ENCODE results near the gene TEX261. TPM values are rescaled to one million over a fixed set of nuclear protein-coding genes. Genes with fewer than 3 reads are reported as not detected.
"Not testable (repeated sequence)": the region's sequence is repeated elsewhere in the genome, so short reads cannot be mapped to it uniquely, and the experiment has no call there.

The TEX261 gene
- total RNA-seq, 1 donor from 2014 or later: 44.7 TPM

DNA sequence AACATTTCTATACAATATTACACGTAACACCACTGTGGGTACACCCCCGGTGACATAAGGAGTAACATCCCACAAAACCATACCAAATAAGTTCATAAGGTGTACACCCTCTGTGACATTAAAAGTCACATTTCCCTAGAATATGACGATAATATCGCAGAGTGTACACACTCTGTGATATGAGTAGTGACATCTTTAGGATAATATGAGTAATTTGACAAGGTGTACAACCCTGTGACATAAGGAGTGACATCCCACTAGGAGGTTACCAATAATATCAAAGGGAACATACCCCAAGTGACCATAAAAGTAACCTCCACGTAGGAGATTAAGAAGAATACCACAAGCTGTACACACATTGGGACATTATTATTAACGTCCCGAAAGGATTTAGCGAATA, 24.0 kb upstream of the TEX261 start:
- no peak overlapping the region for H3K27ac Mint-ChIP-seq (ENCODE audit: unreplicated experiment)
- H3K27me3 ChIP-seq (ENCODE audit: insufficient read depth, low read length): no peaks in the 10 kb centered on the region
- no peak overlapping the region for H3K27ac ChIP-seq (ENCODE audit: low read depth, low read length)
- H3K9me3 Mint-ChIP-seq (ENCODE audit: unreplicated experiment): peaks cover 5% of the 10 kb centered on the region
- H3K4me3 Mint-ChIP-seq (ENCODE audit: unreplicated experiment): no peak overlapping the region
- no peaks in the 10 kb centered on the region for H3K9me3 ChIP-seq (ENCODE audit: insufficient read depth, low read depth, low read length)
- H3K36me3 Mint-ChIP-seq (ENCODE audit: low read depth, unreplicated experiment): peaks cover 2% of the 10 kb centered on the region
- no peaks in the 10 kb centered on the region for H4K20me1 ChIP-seq (ENCODE audit: insufficient read depth, low read length)
- FAIRE-seq: no peak
- no peak for TF ChIP-seq EZH2 (IDR thresholded peaks at IDR 0.05; ENCODE audit: insufficient read depth, low read length)
- DNase-seq (ENCODE audit: low read depth): no peak
- H3K4me1 Mint-ChIP-seq (ENCODE audit: low read depth, unreplicated experiment): peaks cover 2% of the 10 kb centered on the region
- H3K4me3 ChIP-seq (ENCODE audit: insufficient read depth, low read depth, low read length): no peak overlapping the region
- H3K36me3 ChIP-seq (ENCODE audit: insufficient read depth, low read length): no peaks in the 10 kb centered on the region
- no peaks in the 10 kb centered on the region for H3K79me2 ChIP-seq (ENCODE audit: insufficient read depth, low read length)
- peaks cover 22% of the 10 kb centered on the region for H3K27me3 Mint-ChIP-seq (ENCODE audit: low read depth, unreplicated experiment)
- no peaks in the 10 kb centered on the region for H3K4me1 ChIP-seq (ENCODE audit: insufficient read depth, low read length)
- H3K4me2 ChIP-seq (ENCODE audit: low read length): no peak overlapping the region
- H2AFZ ChIP-seq (ENCODE audit: low read depth, low read length): no peak overlapping the region
- no peak overlapping the region for H3K9ac ChIP-seq (ENCODE audit: low read length)

GRCh38 chr2:71011786-71012185, 17.1 kb upstream of the TEX261 start:
- peaks cover 27% of the 10 kb centered on the region for H3K27me3 Mint-ChIP-seq (ENCODE audit: low read depth, unreplicated experiment)
- not testable (repeated sequence) for H3K36me3 Mint-ChIP-seq (ENCODE audit: low read depth, unreplicated experiment); H3K27ac ChIP-seq (ENCODE audit: low read depth, low read length)

DNA sequence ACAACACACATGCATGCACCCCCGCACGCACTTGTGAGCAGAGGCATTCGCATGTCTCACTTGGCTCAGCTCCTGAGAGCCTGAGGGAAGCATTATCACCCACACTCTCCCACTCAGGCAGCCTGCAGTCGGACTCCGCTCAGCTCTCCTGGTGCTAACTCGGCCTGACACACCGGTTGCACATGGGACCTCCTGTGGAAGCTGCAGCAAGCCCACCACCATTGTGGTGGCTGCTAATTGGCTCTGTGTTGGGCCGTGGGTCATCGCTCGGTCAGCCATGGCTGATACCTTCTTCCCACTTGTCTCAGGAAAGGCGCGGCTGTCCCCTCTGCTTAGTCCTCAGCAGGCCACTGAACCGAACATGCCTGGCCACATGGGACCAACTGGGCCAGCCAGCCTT, 13.7 kb upstream of the TEX261 start:
- H3K9ac ChIP-seq (ENCODE audit: low read length): no peak overlapping the region
- H3K4me1 Mint-ChIP-seq (ENCODE audit: low read depth, unreplicated experiment): peaks cover 6% of the 10 kb centered on the region
- no peak overlapping the region for H3K4me3 ChIP-seq (ENCODE audit: insufficient read depth, low read depth, low read length)
- no peaks in the 10 kb centered on the region for H4K20me1 ChIP-seq (ENCODE audit: insufficient read depth, low read length)
- no peak overlapping the region for H3K27ac ChIP-seq (ENCODE audit: low read depth, low read length)
- no peak for FAIRE-seq
- H3K4me3 Mint-ChIP-seq (ENCODE audit: unreplicated experiment): no peak overlapping the region
- H3K9me3 Mint-ChIP-seq (ENCODE audit: unreplicated experiment): no peaks in the 10 kb centered on the region
- DNase-seq (ENCODE audit: low read depth): no peak
- TF ChIP-seq, protein P1, sequence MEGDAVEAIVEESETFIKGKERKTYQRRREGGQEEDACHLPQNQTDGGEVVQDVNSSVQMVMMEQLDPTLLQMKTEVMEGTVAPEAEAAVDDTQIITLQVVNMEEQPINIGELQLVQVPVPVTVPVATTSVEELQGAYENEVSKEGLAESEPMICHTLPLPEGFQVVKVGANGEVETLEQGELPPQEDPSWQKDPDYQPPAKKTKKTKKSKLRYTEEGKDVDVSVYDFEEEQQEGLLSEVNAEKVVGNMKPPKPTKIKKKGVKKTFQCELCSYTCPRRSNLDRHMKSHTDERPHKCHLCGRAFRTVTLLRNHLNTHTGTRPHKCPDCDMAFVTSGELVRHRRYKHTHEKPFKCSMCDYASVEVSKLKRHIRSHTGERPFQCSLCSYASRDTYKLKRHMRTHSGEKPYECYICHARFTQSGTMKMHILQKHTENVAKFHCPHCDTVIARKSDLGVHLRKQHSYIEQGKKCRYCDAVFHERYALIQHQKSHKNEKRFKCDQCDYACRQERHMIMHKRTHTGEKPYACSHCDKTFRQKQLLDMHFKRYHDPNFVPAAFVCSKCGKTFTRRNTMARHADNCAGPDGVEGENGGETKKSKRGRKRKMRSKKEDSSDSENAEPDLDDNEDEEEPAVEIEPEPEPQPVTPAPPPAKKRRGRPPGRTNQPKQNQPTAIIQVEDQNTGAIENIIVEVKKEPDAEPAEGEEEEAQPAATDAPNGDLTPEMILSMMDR (IDR thresholded peaks at IDR 0.05; ENCODE audit: insufficient read depth, low read depth, low read length): no peak
- no peak for TF ChIP-seq EZH2 (IDR thresholded peaks at IDR 0.05; ENCODE audit: insufficient read depth, low read length)
- no peak overlapping the region for H3K27ac Mint-ChIP-seq (ENCODE audit: unreplicated experiment)
- H3K27me3 Mint-ChIP-seq (ENCODE audit: low read depth, unreplicated experiment): peaks cover 17% of the 10 kb centered on the region
- H3K27me3 ChIP-seq (ENCODE audit: insufficient read depth, low read length): no peaks in the 10 kb centered on the region
- H3K9me3 ChIP-seq (ENCODE audit: insufficient read depth, low read depth, low read length): no peaks in the 10 kb centered on the region
- H3K36me3 ChIP-seq (ENCODE audit: insufficient read depth, low read length): no peaks in the 10 kb centered on the region
- no peak overlapping the region for H2AFZ ChIP-seq (ENCODE audit: low read depth, low read length)
- H3K79me2 ChIP-seq (ENCODE audit: insufficient read depth, low read length): no peaks in the 10 kb centered on the region
- H3K4me2 ChIP-seq (ENCODE audit: low read length): no peak overlapping the region
- H3K36me3 Mint-ChIP-seq (ENCODE audit: low read depth, unreplicated experiment): peaks cover 1% of the 10 kb centered on the region
- no peaks in the 10 kb centered on the region for H3K4me1 ChIP-seq (ENCODE audit: insufficient read depth, low read length)

More at GRCh38 chr2:71011786-71012185, 17.1 kb upstream of the TEX261 start:
- not testable (repeated sequence) for H3K4me1 Mint-ChIP-seq (ENCODE audit: low read depth, unreplicated experiment); H3K27ac Mint-ChIP-seq (ENCODE audit: unreplicated experiment); H3K27me3 ChIP-seq (ENCODE audit: insufficient read depth, low read length); H3K9me3 Mint-ChIP-seq (ENCODE audit: unreplicated experiment); FAIRE-seq; H3K9ac ChIP-seq (ENCODE audit: low read length); H4K20me1 ChIP-seq (ENCODE audit: insufficient read depth, low read length); H3K4me3 Mint-ChIP-seq (ENCODE audit: unreplicated experiment); H2AFZ ChIP-seq (ENCODE audit: low read depth, low read length); H3K36me3 ChIP-seq (ENCODE audit: insufficient read depth, low read length); H3K79me2 ChIP-seq (ENCODE audit: insufficient read depth, low read length); H3K9me3 ChIP-seq (ENCODE audit: insufficient read depth, low read depth, low read length); DNase-seq (ENCODE audit: low read depth); H3K4me1 ChIP-seq (ENCODE audit: insufficient read depth, low read length); H3K4me2 ChIP-seq (ENCODE audit: low read length); H3K4me3 ChIP-seq (ENCODE audit: insufficient read depth, low read depth, low read length)
